Natural killer cell (primary cell): ENCODE measurements around the gene UGT1A1. TPM values are rescaled to one million over a fixed set of nuclear protein-coding genes. Genes with fewer than 3 reads are reported as not detected.

Experiments
- ATAC-seq, 3 donors: fragments of 150-1000 bp in 2 of 3; fragments of 200-7000 bp in 1 of 3; cut with Tn5 transposase; 1 replicate in 1 of 3; 2 replicates in 2 of 3; pipeline ENCODE4 v1.10.0; 2021; ENCODE audit warnings: mild to moderate bottlenecking in 2 of 3, moderate library complexity in 2 of 3
- DNase-seq, 2 donors: peaks; one replicate each; pipeline versions ENCODE4 v3.0.0 to v3.0.0-alpha.2; 2013 to 2021; ENCODE audit warnings: mixed read lengths in 1 of 2
- H3K27ac ChIP-seq: one replicate; pipeline ENCODE4 v1.5.1; 2013; ENCODE audit warnings: mild to moderate bottlenecking, low read length
- H3K27me3 ChIP-seq: one replicate; pipeline ENCODE4 v1.6.1; 2013; ENCODE audit warnings: low read length; ENCODE audit not compliant: control insufficient read depth, insufficient read depth
- H3K36me3 ChIP-seq: one replicate; pipeline ENCODE4 v1.6.1; 2013; ENCODE audit warnings: low read length; ENCODE audit not compliant: control insufficient read depth, insufficient read depth
- H3K4me1 ChIP-seq: one replicate; pipeline ENCODE4 v1.6.1; 2013; ENCODE audit warnings: low read length; ENCODE audit not compliant: control insufficient read depth, insufficient read depth
- H3K4me3 ChIP-seq: one replicate; pipeline ENCODE4 v1.5.1; 2013; ENCODE audit warnings: low read length
- H3K9me3 ChIP-seq: one replicate; pipeline ENCODE4 v1.6.1; 2013; ENCODE audit warnings: low read length; ENCODE audit not compliant: control insufficient read depth, insufficient read depth
- H3K27ac Mint-ChIP-seq, 2 donors: one replicate each; pipeline ENCODE4 v1.8.0; 2022; ENCODE audit warnings: mild to moderate bottlenecking in 2 of 2, mixed read lengths in 2 of 2, moderate library complexity in 1 of 2
- H3K27me3 Mint-ChIP-seq, 2 donors: one replicate each; pipeline ENCODE4 v1.8.0; 2022; ENCODE audit warnings: low read depth in 2 of 2, mixed read lengths in 2 of 2
- H3K36me3 Mint-ChIP-seq: one replicate; pipeline ENCODE4 v1.8.0; 2022; ENCODE audit warnings: mixed read lengths
- H3K4me1 Mint-ChIP-seq, 2 donors: one replicate each; pipeline ENCODE4 v1.8.0; 2022; ENCODE audit warnings: mixed read lengths in 2 of 2
- H3K4me3 Mint-ChIP-seq: one replicate; pipeline ENCODE4 v1.8.0; 2022; ENCODE audit warnings: mild to moderate bottlenecking, moderate library complexity, mixed read lengths
- H3K9me3 Mint-ChIP-seq, 2 donors: one replicate each; pipeline ENCODE4 v1.8.0; 2022; ENCODE audit warnings: mixed read lengths in 2 of 2
- WGBS: methylation state at CpG from one replicate; pipeline ENCODE4 v1.1.7; 2013; ENCODE audit warnings: missing lambda C conversion rate; ENCODE audit not compliant: insufficient coverage; 5-methylcytosine and 5-hydroxymethylcytosine counted together
- intact Hi-C: fragments of 100-400 bp; cut with micrococcal nuclease; formaldehyde crosslinking; loops from one replicate; pipeline ENCODE4 v1.14.2; 2022
- total RNA-seq, 4 donors: library from RNA; stranded (reverse); fragments of 120-200 nt in 1 of 4; gene quantifications; one replicate each; pipeline versions ENCODE4 v1.2.3 to v1.2.4, GENCODE V29; 2013 to 2022
- TF ChIP-seq, protein P1 (sequence below): fragments of 200-600 bp; IDR thresholded peaks from one replicate; pipeline ENCODE4 v1.8.0; 2022; ENCODE audit warnings: antibody characterized with exemption

UGT1A1 gene
- total RNA-seq, 3 donors from 2014 or later (not counting 1 experiment from before 2014, with no cell fraction given): not detected

DNA sequence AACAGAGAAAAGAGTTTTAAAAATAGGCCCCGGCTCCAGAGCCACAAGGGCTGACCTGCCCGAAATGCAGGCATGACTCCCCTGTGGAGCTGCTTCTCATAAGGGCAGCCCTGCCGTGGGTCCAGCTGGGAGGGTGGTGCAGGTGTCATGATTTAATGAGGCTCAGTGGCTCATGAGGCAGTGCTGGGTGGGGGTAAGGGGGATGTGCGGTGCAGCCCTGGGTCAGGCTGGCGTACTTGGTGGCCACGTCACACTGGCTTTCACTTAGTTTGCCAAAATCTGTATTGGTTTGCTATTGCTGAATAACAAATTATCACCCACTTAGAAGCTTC, 60.7 kb downstream of the UGT1A1 start:
- TF ChIP-seq, protein P1, sequence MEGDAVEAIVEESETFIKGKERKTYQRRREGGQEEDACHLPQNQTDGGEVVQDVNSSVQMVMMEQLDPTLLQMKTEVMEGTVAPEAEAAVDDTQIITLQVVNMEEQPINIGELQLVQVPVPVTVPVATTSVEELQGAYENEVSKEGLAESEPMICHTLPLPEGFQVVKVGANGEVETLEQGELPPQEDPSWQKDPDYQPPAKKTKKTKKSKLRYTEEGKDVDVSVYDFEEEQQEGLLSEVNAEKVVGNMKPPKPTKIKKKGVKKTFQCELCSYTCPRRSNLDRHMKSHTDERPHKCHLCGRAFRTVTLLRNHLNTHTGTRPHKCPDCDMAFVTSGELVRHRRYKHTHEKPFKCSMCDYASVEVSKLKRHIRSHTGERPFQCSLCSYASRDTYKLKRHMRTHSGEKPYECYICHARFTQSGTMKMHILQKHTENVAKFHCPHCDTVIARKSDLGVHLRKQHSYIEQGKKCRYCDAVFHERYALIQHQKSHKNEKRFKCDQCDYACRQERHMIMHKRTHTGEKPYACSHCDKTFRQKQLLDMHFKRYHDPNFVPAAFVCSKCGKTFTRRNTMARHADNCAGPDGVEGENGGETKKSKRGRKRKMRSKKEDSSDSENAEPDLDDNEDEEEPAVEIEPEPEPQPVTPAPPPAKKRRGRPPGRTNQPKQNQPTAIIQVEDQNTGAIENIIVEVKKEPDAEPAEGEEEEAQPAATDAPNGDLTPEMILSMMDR: no peak

GRCh38 chr2:233821196-233821595, 61.1 kb downstream of the UGT1A1 start:
- Mint-ChIP-seq H3K27me3 (peaks cover 3 to 12% of the 10 kb centered on the region in 2 donors), H3K4me1 (peaks cover 0 to 5% of the 10 kb centered on the region in 2 donors), H3K4me3 (no peak overlapping the region), H3K36me3 (no peaks in the 10 kb centered on the region), H3K27ac (no peak overlapping the region), H3K9me3 (no peaks in the 10 kb centered on the region)
- TF ChIP-seq, protein P1: no peak
- no peak for DNase-seq
- intact Hi-C loops: no loop called here
- WGBS: 91% methylated on average over 3 of the region's 3 CpGs
- H3K36me3 ChIP-seq: no peaks in the 10 kb centered on the region
- no peak overlapping the region for H3K4me3 ChIP-seq
- no peaks in the 10 kb centered on the region for H3K9me3 ChIP-seq
- no peak for ATAC-seq
- H3K4me1 ChIP-seq: no peaks in the 10 kb centered on the region
- no peaks in the 10 kb centered on the region for H3K27me3 ChIP-seq
- no peak overlapping the region for H3K27ac ChIP-seq

More for the DNA sequence above, 60.7 kb downstream of the UGT1A1 start:
- Mint-ChIP-seq H3K4me3 (no peak overlapping the region), H3K9me3 (no peaks in the 10 kb centered on the region), H3K4me1 (peaks cover 0 to 5% of the 10 kb centered on the region in 2 donors), H3K27me3 (peaks cover 8 to 10% of the 10 kb centered on the region in 2 donors), H3K36me3 (no peaks in the 10 kb centered on the region), H3K27ac (no peak overlapping the region)
- no peaks in the 10 kb centered on the region for H3K9me3 ChIP-seq
- ATAC-seq (no peak), DNase-seq (no peak)
- H3K36me3 ChIP-seq: no peaks in the 10 kb centered on the region
- H3K4me3 ChIP-seq: no peak overlapping the region
- H3K27me3 ChIP-seq: no peaks in the 10 kb centered on the region
- no peak overlapping the region for H3K27ac ChIP-seq
- intact Hi-C loops: no loop called here
- H3K4me1 ChIP-seq: no peaks in the 10 kb centered on the region
- 94% methylated on average over 6 of the region's 6 CpGs for WGBS

- Histone ChIP-seq H3K4me3 (no peak overlapping the region), H3K27me3 (no peaks in the 10 kb centered on the region), H3K4me1 (no peaks in the 10 kb centered on the region), H3K9me3 (no peaks in the 10 kb centered on the region), H3K27ac (no peak overlapping the region), H3K36me3 (no peaks in the 10 kb centered on the region)
- ATAC-seq (no peak), DNase-seq (peak in 1 of 2 donors; percentile 10)
- Mint-ChIP-seq H3K36me3 (no peaks in the 10 kb centered on the region), H3K4me1 (peaks cover 0 to 5% of the 10 kb centered on the region in 2 donors), H3K4me3 (no peak overlapping the region), H3K27me3 (peaks cover 0 to 14% of the 10 kb centered on the region in 2 donors), H3K27ac (no peak overlapping the region), H3K9me3 (no peaks in the 10 kb centered on the region)
- TF ChIP-seq, protein P1: no peak
- intact Hi-C loops: no loop called here
- 93% methylated on average over 8 of the region's 8 CpGs for WGBS
Observed at GRCh38 chr2:233821709-233822100, 61.6 kb downstream of the UGT1A1 start.

GRCh38 chr2:233822101-233822771, 62.2 kb downstream of the UGT1A1 start:
- Mint-ChIP-seq H3K4me1 (peaks cover 0 to 2% of the 10 kb centered on the region in 2 donors), H3K27me3 (peaks cover 0 to 14% of the 10 kb centered on the region in 2 donors), H3K36me3 (no peaks in the 10 kb centered on the region), H3K27ac (no peak overlapping the region), H3K4me3 (no peak overlapping the region), H3K9me3 (no peaks in the 10 kb centered on the region)
- peak in 1 of 2 donors; percentile 10 for DNase-seq
- Histone ChIP-seq H3K27ac (no peak overlapping the region), H3K4me3 (no peak overlapping the region), H3K27me3 (no peaks in the 10 kb centered on the region), H3K4me1 (no peaks in the 10 kb centered on the region), H3K36me3 (no peaks in the 10 kb centered on the region), H3K9me3 (no peaks in the 10 kb centered on the region)
- 91% methylated on average over 21 of the region's 21 CpGs for WGBS
- TF ChIP-seq, protein P1: no peak
- intact Hi-C loops: no loop called here
- no peak for ATAC-seq
